Motor neuron (in vitro differentiated cells): ENCODE results near the gene TARS2. TPM values are rescaled to one million over a fixed set of nuclear protein-coding genes. Genes with fewer than 3 reads are reported as not detected.

Source experiments
- ATAC-seq, 8 experiments: fragments of 200-7000 bp; cut with Tn5 transposase; replicated peaks in 6 of 8; 2 replicates each; pipeline ENCODE4 v1.8.0; 2021; ENCODE audit warnings: mild to moderate bottlenecking in 8 of 8, moderate library complexity in 8 of 8
- H3K27ac ChIP-seq, 2 donors: fragments of 250-450 bp; sonication (Bioruptor Pico); 2 replicates each; pipeline ENCODE4 v1.9.0; 2021; ENCODE audit warnings: antibody characterized with exemption in 2 of 2, mild to moderate bottlenecking in 2 of 2, moderate library complexity in 1 of 2
- H3K4me1 ChIP-seq, 2 donors: fragments of 250-450 bp; sonication (Bioruptor Pico); replicated peaks in 1 of 2; 2 replicates each; pipeline ENCODE4 v1.6.1; 2021; ENCODE audit warnings: antibody characterized with exemption in 2 of 2, mild to moderate bottlenecking in 2 of 2, moderate library complexity in 1 of 2
- H3K4me3 ChIP-seq, 5 donors: fragments of 250-450 bp; sonication (Bioruptor Pico); 2 replicates each; pipeline ENCODE4 v1.9.0; 2021; ENCODE audit warnings: antibody characterized with exemption in 5 of 5, mild to moderate bottlenecking in 5 of 5, moderate library complexity in 4 of 5
- WGBS, 10 experiments: fragments of 450-650 bp; shearing (Covaris generic); methylation state at CpG; one replicate each; pipeline ENCODE4 v1.0.0; 2022; 5-methylcytosine and 5-hydroxymethylcytosine counted together
- in situ Hi-C, 9 experiments: fragments of 400-800 bp; cut with MboI; loops; one replicate each; pipeline ENCODE4 v1.15.0; 2021; ENCODE audit warnings: low sequenced_read_pairs in 9 of 9, low pct_unique_long_range_greater_than_20kb in 2 of 9; ENCODE audit not compliant: unreplicated experiment in 9 of 9
- total RNA-seq, 8 experiments: library from RNA; unstranded; fragments of 300-600 nt; gene quantifications; 2 replicates each; pipeline versions ENCODE4 v1.2.3 to v1.2.4, GENCODE V29; 2022

Gene TARS2
- total RNA-seq, 8 experiments from 2014 or later: 24.1 to 51.0 (median 35.8) TPM

- ATAC-seq: no peak
- WGBS, 10 experiments: 40 to 88% (median 70%) methylated on average over 1 to 13 of the region's 26 CpGs; no CpG with 5 or more reads in 3 of the 10 experiments
- no peak overlapping the region for H3K27ac ChIP-seq
- H3K4me3 ChIP-seq: no peak overlapping the region
- in situ Hi-C loops: loop anchor here in 1 of 9 experiments (25.0 kb wide), 1 partner anchor 94 kb away; no protein-coding TSS in a partner anchor
- peaks cover 2 to 12% of the 10 kb centered on the region in 2 donors for H3K4me1 ChIP-seq
Observed at GRCh38 chr1:150555971-150556865, 69.0 kb downstream of the TARS2 start.

- 83% methylated on average over 4 of the region's 26 CpGs; no CpG with 5 or more reads in 9 of the 10 experiments for WGBS, 10 experiments
Observed at GRCh38 chr1:150557065-150557600, 69.9 kb downstream of the TARS2 start.

More at GRCh38 chr1:150557065-150557600, 69.9 kb downstream of the TARS2 start:
- no peak overlapping the region for H3K4me3 ChIP-seq
- in situ Hi-C loops: loop anchor here in 1 of 9 experiments (25.0 kb wide), 1 partner anchor 95 kb away; no protein-coding TSS in a partner anchor
- peaks cover 7 to 10% of the 10 kb centered on the region in 2 donors for H3K4me1 ChIP-seq
- ATAC-seq: no peak
- H3K27ac ChIP-seq: no peak overlapping the region

Other genes starting within 250 kb of the TARS2 start
- 10 to 100 TPM in 5 of 8 experiments, 1 to 10 TPM in 2, under 1 TPM in 1; 0.56 to 86.1 (median 28.3) TPM for gene CA14, start 229.6 kb upstream of the TARS2 start, total RNA-seq
- 100 to 1,000 TPM in 5 of 8 experiments, 10 to 100 TPM in 3; 70.5 to 134 (median 109) TPM for gene APH1A, start 218.4 kb upstream of the TARS2 start, total RNA-seq
- 100 to 1,000 TPM in 1 of 8 experiments, 10 to 100 TPM in 4, 1 to 10 TPM in 3; 1.9 to 104 (median 50.2) TPM for gene C1orf54, start 214.6 kb upstream of the TARS2 start, total RNA-seq
- 10 to 100 TPM in 1 of 8 experiments, 1 to 10 TPM in 5, under 1 TPM in 2; 0.72 to 11.6 (median 5.8) TPM for gene CIART, start 204.9 kb upstream of the TARS2 start, total RNA-seq
- gene MRPS21, start 193.6 kb upstream of the TARS2 start, total RNA-seq: 100 to 1,000 TPM; 104 to 198 (median 121) TPM
- 10 to 100 TPM; 32.5 to 78.4 (median 62.0) TPM for gene PRPF3, start 165.9 kb upstream of the TARS2 start, total RNA-seq
- 10 to 100 TPM in 7 of 8 experiments, 1 to 10 TPM in 1; 9.1 to 37.4 (median 23.7) TPM for gene RPRD2, start 123.3 kb upstream of the TARS2 start, total RNA-seq
- 10 to 100 TPM in 3 of 8 experiments, 1 to 10 TPM in 5; 1.4 to 73.4 (median 3.5) TPM for gene ECM1, start 20.7 kb downstream of the TARS2 start, total RNA-seq
- gene FALEC, start 28.3 kb downstream of the TARS2 start, total RNA-seq: 1 to 10 TPM in 5 of 8 experiments, under 1 TPM in 3; 0.57 to 4.1 (median 2.1) TPM
- gene ADAMTSL4, start 62.0 kb downstream of the TARS2 start, total RNA-seq: 10 to 100 TPM in 2 of 8 experiments, 1 to 10 TPM in 4, under 1 TPM in 2; 0.75 to 45.8 (median 4.9) TPM
- 100 to 1,000 TPM; 125 to 182 (median 142) TPM for gene MCL1, start 92.2 kb downstream of the TARS2 start, total RNA-seq
- gene ENSA, start 142.2 kb downstream of the TARS2 start, total RNA-seq: 100 to 1,000 TPM; 101 to 222 (median 139) TPM
- 10 to 100 TPM; 20.0 to 46.2 (median 23.3) TPM for gene GOLPH3L, start 209.7 kb downstream of the TARS2 start, total RNA-seq
- under 1 TPM in 3 of 8 experiments, not detected in 5; 0.05 to 0.29 (median 0.14) TPM for gene HORMAD1, start 233.5 kb downstream of the TARS2 start, total RNA-seq